ENCODE results near the gene EVC2. TPM values are rescaled to one million over a fixed set of nuclear protein-coding genes. Genes with fewer than 3 reads are reported as not detected.

The EVC2 gene
- total RNA-seq, 2 experiments from 2014 or later = 0.68 to 0.69 TPM

DNA sequence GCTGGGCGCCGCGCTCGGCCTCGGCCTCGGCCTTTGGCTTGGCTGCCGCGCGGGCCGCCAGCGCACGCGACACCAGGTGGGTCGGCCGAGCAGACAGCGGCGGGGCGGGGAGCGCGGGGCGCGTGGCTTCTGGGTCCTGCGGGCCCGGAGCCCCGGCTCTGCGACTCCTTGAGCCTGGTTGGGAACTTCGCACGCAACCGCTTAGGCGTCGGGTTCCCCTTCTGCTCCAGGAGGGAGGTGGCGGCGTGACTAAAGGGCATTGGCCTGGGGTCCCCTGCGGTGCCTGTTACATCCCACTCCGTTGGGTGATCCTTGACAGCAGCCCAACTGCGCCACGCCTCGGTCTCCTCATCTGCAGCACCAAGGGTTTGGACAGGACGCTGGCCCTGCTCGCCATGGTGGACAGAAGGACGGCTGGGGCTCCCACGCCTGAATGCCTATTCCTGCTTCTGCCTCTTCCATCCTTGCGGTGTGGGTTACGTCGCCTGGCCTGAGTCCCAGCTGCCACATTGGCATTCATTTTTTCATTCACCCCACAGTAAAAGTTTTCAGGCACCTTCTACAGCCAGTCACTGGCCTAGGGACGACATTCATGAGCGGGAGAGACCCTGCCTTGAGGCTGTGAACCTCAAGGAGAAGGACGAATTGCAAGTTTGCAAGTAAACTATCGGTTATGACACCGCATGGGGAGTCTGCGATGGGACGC, 3.3 kb upstream of the EVC2 start:
- peaks cover 48% of the 10 kb centered on the region for H3K27me3 Mint-ChIP-seq
- DNase-seq = no peak
- H3K36me3 Mint-ChIP-seq = no peaks in the 10 kb centered on the region
- POLR2A ChIA-PET = no interaction called here
- peaks cover 5% of the 10 kb centered on the region for H3K4me1 Mint-ChIP-seq
- H3K9me3 Mint-ChIP-seq = peaks cover 7% of the 10 kb centered on the region
- H3K4me3 Mint-ChIP-seq = no peak overlapping the region
- ATAC-seq (ENCODE audit: low read depth) = no peak
- no peak overlapping the region for H3K27ac Mint-ChIP-seq

DNA sequence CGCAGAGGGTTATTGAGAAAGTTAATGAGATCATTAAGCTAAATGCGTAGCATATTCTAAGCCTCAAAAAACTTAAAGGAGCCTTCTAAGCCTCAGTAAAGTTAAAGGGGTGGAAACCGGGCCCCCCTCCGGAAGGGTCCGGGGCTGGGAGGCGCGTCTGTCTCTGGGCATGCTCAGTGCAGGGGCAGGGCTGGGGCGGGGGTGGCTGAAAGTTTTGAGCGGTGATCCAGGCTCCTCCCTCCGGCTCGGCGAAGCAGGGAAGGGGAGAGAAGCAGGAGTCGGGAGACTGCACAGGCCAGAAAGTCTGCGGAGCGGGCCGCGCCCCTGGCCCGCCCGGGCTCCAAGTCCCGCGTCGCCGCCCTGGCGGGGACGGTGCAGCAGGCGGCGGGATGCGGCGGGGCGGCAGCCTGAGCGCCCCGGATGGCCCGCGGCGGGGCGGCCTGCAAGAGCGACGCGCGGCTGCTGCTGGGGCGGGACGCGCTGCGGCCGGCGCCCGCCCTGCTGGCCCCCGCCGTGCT, 2.7 kb upstream of the EVC2 start, which contains the start of gene EVC:
TSS of gene EVC (plus strand) at position 241 of the 518 bp plus-strand sequence. CDS start at position 421, 180 bp downstream.
- Mint-ChIP-seq H3K4me1 (peaks cover 5% of the 10 kb centered on the region), H3K36me3 (no peaks in the 10 kb centered on the region), H3K4me3 (peak within 1 kb of the TSS; percentile 45), H3K9me3 (peaks cover 7% of the 10 kb centered on the region), H3K27ac (no peak within 1 kb of the TSS), H3K27me3 (peaks cover 51% of the 10 kb centered on the region)
- POLR2A ChIA-PET = no interaction called here
- no peak for DNase-seq
- no peak for ATAC-seq (ENCODE audit: low read depth)

DNA sequence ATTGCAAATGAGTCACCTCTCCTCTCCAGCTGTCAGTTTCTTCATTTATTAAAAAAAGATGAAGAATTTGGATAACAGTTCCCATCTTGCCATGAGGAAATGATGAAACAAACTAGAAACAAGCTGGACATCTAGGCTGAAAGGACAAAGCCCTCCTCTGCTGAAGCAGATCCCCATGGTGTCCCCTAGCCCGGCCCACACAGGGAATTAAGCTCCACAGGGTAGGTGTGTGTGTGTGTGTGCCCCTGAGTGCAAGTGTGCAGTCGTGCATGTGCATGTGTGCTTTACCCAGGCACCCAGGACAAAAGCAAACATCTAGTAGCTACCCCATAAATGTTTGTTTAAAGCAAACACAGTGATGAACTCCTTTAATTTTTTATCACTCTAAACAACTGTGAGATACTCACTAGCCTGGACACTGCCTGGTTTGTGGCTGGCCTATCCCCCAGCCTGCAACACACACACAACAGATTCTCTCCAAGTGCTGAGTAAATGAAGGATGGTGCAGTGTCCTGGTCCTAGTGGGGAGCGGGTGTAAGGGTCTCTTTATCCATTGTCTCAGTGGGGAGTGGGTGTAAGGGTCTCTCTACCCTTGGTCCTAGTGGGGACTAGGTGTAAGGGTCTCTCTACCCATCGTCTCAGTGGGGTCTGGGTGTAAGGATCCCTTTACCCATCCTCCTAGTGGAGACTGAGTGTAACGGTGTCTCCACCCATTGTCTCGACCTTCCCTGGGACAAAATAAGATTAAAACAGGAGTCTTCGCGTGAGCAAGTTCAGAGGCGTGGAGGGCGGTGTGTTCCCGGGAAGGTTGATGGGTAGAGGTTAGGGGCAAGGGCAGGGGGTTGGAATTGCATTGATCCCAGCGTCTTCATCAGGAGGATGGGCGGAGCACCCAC, 2.0 kb upstream of the EVC2 start:
- no peak for ATAC-seq (ENCODE audit: low read depth)
- Mint-ChIP-seq H3K27ac (no peak overlapping the region), H3K4me3 (peak overlapping the region; percentile 45), H3K9me3 (peaks cover 7% of the 10 kb centered on the region), H3K36me3 (no peaks in the 10 kb centered on the region), H3K4me1 (peaks cover 5% of the 10 kb centered on the region), H3K27me3 (peaks cover 51% of the 10 kb centered on the region)
- POLR2A ChIA-PET = no interaction called here
- no peak for DNase-seq

DNA sequence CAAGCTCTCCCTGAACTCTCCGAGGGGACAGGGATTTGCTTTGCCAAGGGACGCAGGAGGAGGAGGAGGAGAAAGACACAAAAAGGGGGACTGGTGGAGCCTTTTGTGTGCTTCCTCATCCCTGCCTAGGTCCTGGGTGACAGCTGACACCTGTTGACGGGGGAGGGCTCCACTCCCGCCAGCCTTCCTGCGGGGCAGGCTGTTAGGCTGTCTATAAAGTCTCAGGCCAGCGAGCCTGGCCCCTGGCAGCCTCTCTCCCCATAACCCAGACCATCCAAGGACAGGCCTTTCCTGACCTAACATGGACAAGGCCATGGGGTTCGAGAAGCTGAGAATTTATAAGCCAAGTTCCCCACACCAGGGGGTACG, 832 bp upstream of the EVC2 start:
- Mint-ChIP-seq H3K27ac (no peak overlapping the region), H3K4me3 (no peak overlapping the region), H3K36me3 (no peaks in the 10 kb centered on the region), H3K4me1 (peaks cover 5% of the 10 kb centered on the region), H3K9me3 (peaks cover 7% of the 10 kb centered on the region), H3K27me3 (peaks cover 45% of the 10 kb centered on the region)
- no peak for DNase-seq
- ATAC-seq (ENCODE audit: low read depth) = no peak
- POLR2A ChIA-PET = no interaction called here

DNA sequence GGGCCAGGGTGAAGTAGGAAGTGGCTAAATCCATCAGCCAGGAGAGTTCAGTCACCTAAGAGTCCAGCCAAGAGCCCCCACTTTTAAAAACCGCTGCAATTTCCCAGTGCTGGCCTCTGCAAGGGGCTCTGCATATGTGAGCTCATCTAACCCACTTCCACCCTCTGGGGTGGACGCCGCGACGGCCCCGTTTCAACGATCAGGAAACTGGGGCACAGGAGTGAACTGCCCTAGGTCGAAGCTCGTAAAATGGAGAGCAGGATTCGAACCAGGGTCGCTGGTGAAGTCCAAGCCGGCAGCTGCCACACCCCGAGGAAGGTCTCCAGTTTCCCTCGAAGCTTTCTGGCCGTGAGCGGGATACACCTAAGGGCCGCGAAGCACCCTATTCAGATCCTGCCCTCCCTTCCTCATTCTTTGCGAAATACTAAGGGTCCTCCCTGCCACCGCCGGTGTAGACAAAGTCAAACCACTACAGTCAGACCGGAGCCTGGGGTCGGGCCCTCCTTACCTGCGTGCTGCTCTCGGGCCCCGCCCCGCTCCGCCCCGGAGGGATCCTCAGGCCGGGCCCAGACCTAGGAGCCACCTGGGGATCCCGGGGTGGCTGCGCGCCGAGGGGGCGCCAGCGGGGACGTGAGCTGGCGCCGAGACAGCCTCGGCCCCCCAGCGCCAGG, 446 bp downstream of the EVC2 start:
- H3K9me3 Mint-ChIP-seq = peaks cover 9% of the 10 kb centered on the region
- H3K36me3 Mint-ChIP-seq = no peaks in the 10 kb centered on the region
- H3K27me3 Mint-ChIP-seq = peaks cover 45% of the 10 kb centered on the region
- POLR2A ChIA-PET = no interaction called here
- H3K4me1 Mint-ChIP-seq = peaks cover 5% of the 10 kb centered on the region
- no peak for DNase-seq
- H3K4me3 Mint-ChIP-seq = no peak overlapping the region
- no peak overlapping the region for H3K27ac Mint-ChIP-seq
- no peak for ATAC-seq (ENCODE audit: low read depth)

DNA sequence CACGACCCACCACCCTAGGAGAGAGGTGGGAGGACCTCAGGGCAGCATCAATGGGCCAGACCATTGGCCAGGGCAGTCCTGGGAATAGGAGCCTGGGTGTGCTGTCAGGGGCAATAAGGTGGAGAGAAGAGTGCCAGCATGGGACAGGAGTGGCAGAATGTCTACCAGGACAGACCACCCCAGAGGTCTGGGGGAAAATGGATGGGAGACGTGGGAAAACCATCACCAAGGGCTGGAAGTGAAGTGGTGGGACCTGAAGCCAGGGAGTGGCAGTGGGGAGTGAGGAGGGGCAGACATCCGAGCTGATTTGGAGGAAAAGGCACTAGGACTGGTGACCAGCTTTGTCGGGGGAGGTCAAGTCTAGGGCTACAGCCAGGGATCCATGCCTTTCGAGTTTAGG, 993 bp downstream of the EVC2 start:
- peaks cover 6% of the 10 kb centered on the region for H3K9me3 Mint-ChIP-seq
- H3K4me3 Mint-ChIP-seq = peak overlapping the region; percentile 32
- POLR2A ChIA-PET = no interaction called here
- ATAC-seq (ENCODE audit: low read depth) (no peak), DNase-seq (no peak)
- no peaks in the 10 kb centered on the region for H3K36me3 Mint-ChIP-seq
- peaks cover 42% of the 10 kb centered on the region for H3K27me3 Mint-ChIP-seq
- H3K4me1 Mint-ChIP-seq = peaks cover 5% of the 10 kb centered on the region
- H3K27ac Mint-ChIP-seq = no peak overlapping the region

DNA sequence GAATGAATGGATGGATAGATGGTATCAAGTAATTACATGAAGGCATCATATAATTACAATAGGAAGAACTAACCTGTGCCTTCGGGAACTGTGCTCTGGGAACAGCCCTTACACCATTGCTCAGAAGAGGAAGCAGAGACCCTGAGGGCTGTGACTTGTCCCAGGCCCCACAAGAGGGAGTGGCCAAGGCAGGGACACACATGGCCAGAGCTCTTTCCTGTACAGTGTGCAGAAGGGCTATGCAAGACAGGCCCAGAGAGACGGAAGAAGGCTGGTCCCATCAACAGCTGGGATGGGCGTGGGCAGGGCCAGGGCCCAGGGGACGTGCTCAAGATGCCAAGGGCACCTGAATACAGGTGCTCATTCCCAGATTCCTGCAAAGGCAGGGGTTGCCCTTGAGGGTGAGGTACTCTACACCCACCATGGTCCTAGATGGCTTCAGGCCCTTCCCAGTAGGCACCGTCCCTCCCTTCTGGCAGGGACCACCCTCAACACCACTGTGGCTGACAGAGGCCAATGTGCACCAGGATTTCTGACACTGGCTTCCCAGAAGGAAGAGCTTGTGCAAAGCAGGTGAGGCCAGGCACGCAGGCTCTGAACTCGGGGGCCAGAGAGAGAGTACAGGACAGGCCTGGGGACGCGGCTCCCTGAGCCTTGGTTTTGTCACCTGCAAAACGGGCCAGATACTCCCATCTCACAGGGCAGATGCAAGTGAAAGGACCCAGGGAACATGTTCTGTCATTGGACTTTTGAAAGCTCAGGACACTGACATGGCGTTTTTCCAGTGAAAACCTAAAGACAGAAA, 1.7 kb downstream of the EVC2 start:
- no peak overlapping the region for H3K4me3 Mint-ChIP-seq
- H3K27me3 Mint-ChIP-seq = peaks cover 35% of the 10 kb centered on the region
- ATAC-seq (ENCODE audit: low read depth) = no peak
- no peak for DNase-seq
- H3K4me1 Mint-ChIP-seq = peaks cover 5% of the 10 kb centered on the region
- no peaks in the 10 kb centered on the region for H3K36me3 Mint-ChIP-seq
- H3K9me3 Mint-ChIP-seq = peaks cover 3% of the 10 kb centered on the region
- no peak overlapping the region for H3K27ac Mint-ChIP-seq
- POLR2A ChIA-PET = no interaction called here

DNA sequence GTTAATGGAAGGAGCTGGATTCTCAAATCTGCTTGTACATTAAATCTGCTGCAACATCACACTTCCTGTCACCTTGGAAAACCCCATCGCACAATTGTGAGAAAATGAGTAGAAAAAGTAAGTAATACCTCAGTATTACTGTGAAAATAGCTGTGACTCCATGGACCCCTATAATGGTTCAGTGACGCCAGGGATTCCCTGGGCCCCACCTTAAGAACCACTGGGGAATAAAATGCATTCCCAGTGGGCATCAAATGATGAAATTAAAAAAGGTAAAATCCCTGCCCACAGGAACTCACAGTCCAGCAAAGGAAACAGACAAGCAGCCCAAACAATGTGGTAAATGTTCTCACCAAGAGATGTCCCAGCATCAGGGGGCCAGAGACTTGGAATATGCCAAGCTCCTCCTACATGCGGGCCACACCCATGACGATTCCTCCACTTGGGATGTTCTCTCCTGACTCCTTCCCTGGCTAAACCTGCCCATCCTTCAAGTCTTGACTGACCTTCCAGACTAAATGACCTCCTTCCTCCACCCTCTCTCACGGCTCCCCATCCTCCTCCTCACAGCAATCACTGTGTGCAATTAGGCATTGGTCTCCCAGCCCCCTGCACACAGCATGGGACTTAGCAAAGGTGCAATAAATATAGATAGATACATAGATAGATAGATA, 2.6 kb downstream of the EVC2 start:
- no peak overlapping the region for H3K27ac Mint-ChIP-seq
- H3K27me3 Mint-ChIP-seq = peaks cover 31% of the 10 kb centered on the region
- POLR2A ChIA-PET = no interaction called here

DNA sequence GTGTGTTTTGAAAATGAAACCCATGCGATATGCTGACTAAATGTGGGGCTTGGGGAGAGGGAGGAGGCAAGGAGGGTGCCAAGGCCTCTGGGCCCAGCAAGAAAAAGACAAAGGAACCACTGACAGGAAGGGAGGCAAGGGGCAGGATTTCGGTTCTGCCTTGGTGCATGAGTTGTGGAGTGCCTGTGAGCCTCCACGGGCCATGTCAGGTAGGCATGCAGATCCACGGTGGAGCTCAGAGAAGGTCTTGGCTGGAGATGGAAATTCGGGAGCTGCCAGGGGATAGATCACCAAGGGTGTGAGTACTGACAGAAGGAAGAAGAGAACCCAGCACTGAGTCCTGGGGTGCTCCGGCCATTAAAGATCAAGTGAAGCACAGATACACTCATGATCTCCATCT, 4.1 kb downstream of the EVC2 start:
- no peak overlapping the region for H3K27ac Mint-ChIP-seq
- no peaks in the 10 kb centered on the region for H3K36me3 Mint-ChIP-seq
- ATAC-seq (ENCODE audit: low read depth) (no peak), DNase-seq (no peak)
- H3K4me1 Mint-ChIP-seq = peaks cover 4% of the 10 kb centered on the region
- H3K27me3 Mint-ChIP-seq = peaks cover 16% of the 10 kb centered on the region
- no peak overlapping the region for H3K4me3 Mint-ChIP-seq
- POLR2A ChIA-PET = no interaction called here
- H3K9me3 Mint-ChIP-seq = peaks cover 5% of the 10 kb centered on the region

More for the DNA sequence above, 2.6 kb downstream of the EVC2 start:
- Mint-ChIP-seq H3K9me3 (peaks cover 5% of the 10 kb centered on the region), H3K4me1 (peaks cover 5% of the 10 kb centered on the region), H3K4me3 (no peak overlapping the region), H3K36me3 (no peaks in the 10 kb centered on the region)
- ATAC-seq (ENCODE audit: low read depth) (no peak), DNase-seq (no peak)

DNA sequence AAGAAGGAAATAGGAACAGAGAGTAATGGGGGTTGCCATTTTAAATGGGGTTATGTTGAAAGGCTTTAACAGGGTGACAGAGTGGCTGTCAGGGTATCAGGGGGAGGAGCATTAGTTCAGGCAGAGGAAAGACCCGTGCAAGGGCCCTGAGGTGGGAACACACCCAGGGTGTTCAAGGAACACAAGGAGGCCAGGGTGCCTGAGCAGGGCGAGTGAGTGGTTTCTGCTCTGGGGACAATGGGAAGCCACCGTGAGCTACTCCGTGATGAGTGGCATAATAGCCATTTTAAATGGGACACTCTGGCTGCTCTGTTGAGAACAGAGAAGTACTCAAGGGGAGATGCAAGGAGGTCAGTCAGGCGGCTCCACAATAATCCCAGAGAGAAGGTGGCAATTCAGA, 4.5 kb downstream of the EVC2 start:
- POLR2A ChIA-PET = no interaction called here
- Mint-ChIP-seq H3K4me3 (no peak overlapping the region), H3K27me3 (peaks cover 12% of the 10 kb centered on the region), H3K4me1 (peaks cover 4% of the 10 kb centered on the region), H3K27ac (no peak overlapping the region), H3K9me3 (peaks cover 5% of the 10 kb centered on the region), H3K36me3 (no peaks in the 10 kb centered on the region)
- ATAC-seq (ENCODE audit: low read depth) (no peak), DNase-seq (no peak)

DNA sequence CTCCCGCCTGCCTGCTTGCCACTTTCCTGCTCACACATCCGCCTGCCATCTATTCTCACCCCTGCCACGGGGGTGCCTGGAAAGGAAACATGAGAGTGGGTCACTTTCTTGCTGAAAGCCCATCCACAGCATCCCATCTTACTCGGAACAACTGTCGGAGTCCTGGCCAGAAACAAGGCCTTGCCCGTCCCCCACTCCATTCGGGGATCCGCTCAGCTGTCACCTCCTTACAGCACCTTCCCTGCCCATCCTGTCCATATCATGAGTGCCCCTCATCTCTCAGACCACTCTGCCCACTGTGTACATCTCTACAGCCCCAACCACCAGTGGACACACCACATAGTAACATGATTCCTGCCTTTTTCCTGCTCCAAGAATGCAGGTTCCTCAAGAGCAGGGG, 6.4 kb downstream of the EVC2 start:
- peaks cover 3% of the 10 kb centered on the region for H3K27me3 Mint-ChIP-seq

DNA sequence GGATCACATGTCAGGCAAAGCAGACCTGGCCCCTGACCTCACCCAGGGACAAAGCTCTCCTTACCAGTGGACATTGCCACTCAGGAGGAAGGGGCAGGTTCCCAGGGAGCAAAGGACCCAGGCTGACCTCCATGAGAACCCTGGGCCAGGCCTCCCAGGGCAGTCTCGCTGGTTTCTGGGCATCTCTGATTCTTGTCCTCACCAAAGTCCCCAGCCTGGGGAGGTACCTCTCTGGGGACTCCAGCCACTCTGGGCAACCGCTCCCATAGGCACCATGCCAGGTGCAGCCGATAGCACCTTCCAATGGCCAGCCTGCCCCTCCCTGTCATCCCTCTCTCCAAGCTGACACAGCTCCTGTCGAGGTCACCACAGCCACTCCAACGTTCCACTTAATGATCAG, 7.9 kb downstream of the EVC2 start:
- POLR2A ChIA-PET = no interaction called here
- no peaks in the 10 kb centered on the region for H3K36me3 Mint-ChIP-seq
- DNase-seq = no peak
- no peaks in the 10 kb centered on the region for H3K27me3 Mint-ChIP-seq
- no peak for ATAC-seq (ENCODE audit: low read depth)
- H3K4me3 Mint-ChIP-seq = no peak overlapping the region
- H3K27ac Mint-ChIP-seq = no peak overlapping the region
- H3K4me1 Mint-ChIP-seq = no peaks in the 10 kb centered on the region
- peaks cover 5% of the 10 kb centered on the region for H3K9me3 Mint-ChIP-seq

More for the DNA sequence above, 6.4 kb downstream of the EVC2 start:
- Mint-ChIP-seq H3K36me3 (no peaks in the 10 kb centered on the region), H3K27ac (no peak overlapping the region), H3K4me3 (no peak overlapping the region), H3K9me3 (peaks cover 5% of the 10 kb centered on the region), H3K4me1 (no peaks in the 10 kb centered on the region)
- no peak for ATAC-seq (ENCODE audit: low read depth)
- POLR2A ChIA-PET = no interaction called here
- DNase-seq = no peak
